Left hindlimb (tissue), 1 donor: ENCODE data around the gene GLA.

Source experiments
- DNase-seq: peaks from one replicate; pipeline ENCODE4 v3.0.0-alpha.2; 2018

The GLA gene

GRCh38 chrX:101407748-101408531 is at the start of gene GLA, which contains the start of gene HNRNPH2:
GLA (minus strand) TSS chrX:101407925; CDS start chrX:101407903, 22 bp downstream.
HNRNPH2 (plus strand) TSS chrX:101408222; CDS start chrX:101411989, 3,767 bp downstream.
- peak; percentile 93 for DNase-seq

- DNase-seq, result no peak
These were observed 44.3 kb upstream of the GLA start for GRCh38 chrX:101452056-101452455.

GRCh38 chrX:101450961-101451360 is 43.2 kb upstream of the GLA start:
- no peak for DNase-seq

- DNase-seq, result no peak
These were observed 42.4 kb upstream of the GLA start for GRCh38 chrX:101450085-101450484.

GRCh38 chrX:101449279-101449678 is 41.6 kb upstream of the GLA start:
- DNase-seq, result no peak

- no peak for DNase-seq
These were observed 34.4 kb upstream of the GLA start for GRCh38 chrX:101442085-101442484.

DNA sequence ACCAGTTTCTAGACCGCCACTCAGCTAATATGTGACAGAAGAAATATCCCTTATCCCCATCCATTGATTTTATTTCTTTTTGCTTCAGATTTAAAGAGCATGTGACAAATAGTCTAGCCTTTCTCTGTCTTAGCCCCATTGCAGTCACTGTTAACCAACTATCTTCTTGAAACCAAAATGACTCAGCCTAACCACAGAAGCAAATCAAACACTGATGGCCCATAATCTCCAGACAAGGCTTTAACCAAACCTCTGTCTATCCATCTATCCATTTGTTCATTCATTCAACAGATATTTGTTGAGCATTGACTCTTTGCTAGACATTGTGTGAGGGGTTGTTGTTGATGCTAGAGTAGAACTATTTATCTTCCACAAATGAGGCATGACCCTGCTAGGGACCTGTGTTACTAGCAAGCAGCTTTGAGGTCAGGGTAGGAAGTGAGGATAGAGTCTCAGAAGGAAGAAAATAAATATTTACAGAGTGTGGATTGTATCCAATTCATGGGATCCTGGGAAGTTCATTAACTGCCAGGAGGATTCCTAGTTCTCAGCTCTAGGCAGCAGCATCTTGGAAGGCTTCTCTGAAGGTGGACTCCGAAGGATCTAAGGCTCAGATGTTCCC is 22.8 kb upstream of the GLA start:
- DNase-seq, result no peak

DNA sequence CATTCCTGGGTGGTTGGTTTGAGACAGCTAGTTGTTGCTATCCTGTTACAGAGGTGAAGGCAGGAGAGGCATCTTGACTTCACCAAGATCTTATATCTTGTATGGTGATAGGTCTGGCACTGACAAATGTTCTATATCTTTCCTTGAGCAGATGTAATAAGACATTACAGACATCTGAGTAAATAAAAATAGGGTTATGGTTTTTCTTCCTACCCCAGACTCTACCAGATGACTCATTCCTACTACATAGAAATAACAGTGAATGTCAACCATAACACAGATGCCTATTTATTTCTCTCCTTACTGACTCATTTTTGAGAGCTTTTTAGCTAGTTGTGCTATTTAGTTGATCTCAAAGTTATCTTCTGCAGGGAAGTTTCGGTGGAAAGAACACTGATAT is 22.2 kb upstream of the GLA start:
- DNase-seq, result no peak

DNA sequence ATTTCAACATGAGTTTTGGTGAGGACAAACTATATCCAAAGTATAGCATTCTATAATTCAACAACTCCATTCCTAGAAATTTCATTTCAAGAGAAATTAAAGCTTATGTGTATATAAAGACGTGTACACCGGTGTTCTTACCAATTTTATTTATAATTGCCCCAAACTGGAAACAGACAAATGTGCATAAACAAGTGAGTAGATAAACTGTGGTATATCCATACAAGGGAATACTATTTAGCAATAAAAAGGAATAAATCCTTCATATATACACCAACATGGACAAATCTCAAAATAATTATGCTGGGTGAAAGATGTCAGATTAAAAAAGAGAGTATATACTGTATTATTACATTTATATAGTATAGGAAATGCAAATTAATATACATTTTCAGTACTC is 20.2 kb upstream of the GLA start:
- no peak for DNase-seq

DNA sequence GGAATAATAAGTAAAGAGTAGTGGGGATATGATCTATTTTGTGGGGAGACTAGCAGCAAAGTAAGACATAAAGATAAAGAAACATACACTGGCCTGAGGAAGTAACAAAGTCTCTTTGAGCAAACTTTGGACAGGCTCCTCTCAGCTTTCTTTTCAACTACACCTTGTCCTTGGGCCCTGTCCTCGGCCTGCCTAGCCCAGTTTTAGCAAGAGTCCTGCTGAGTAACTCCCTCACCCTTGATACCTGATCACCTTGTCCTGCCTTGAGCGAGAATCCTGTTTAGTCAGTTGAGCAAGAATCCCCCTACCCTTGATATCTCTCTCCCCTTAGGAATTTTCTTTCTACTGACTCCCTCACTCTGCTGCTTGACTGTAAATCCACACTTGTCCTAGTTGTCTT is 11.8 kb upstream of the GLA start:
- no peak for DNase-seq

DNA sequence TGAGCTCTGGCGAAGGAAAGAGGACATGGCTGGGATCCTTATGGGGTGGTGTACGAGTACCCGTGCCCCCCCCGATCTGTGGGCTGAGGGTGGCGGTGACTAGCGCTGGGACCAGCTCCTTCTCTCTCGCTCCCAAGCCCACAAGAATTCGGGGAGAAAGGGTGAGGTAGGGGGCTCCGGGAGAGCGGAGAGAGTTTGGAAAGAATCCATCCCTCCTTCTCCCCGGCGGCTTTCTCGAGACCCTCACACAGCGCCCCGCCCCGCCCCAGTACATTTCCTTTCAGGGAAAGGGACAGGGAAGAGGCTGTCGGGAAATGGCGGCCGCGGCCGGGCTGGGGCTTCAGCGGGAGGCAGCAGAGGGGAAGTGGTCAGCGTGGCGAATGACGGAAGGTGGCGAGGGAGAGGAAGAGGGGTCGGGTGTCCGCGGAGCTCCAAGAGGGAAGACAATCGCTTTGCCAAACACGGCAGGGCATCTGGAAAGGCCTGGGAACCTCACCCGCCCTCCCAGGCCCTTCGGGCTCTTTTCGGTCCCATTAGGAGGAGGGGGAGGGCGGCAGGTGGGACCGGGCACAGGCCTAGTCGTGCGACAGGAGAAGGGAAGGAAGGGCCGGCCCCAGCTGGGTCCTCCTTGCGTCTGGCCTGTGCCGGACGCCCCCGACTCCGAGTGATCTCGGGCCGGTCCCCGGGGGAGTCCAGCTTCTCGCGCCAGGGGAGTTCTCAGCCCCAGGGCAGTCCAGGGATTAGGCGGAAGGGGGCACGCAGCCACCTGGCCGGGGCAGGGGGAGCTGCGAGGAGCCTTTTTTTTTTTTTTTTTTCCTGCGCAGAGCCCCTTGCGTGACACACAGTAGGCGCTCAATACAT is 10.5 kb upstream of the GLA start:
- peak; percentile 79 for DNase-seq

DNA sequence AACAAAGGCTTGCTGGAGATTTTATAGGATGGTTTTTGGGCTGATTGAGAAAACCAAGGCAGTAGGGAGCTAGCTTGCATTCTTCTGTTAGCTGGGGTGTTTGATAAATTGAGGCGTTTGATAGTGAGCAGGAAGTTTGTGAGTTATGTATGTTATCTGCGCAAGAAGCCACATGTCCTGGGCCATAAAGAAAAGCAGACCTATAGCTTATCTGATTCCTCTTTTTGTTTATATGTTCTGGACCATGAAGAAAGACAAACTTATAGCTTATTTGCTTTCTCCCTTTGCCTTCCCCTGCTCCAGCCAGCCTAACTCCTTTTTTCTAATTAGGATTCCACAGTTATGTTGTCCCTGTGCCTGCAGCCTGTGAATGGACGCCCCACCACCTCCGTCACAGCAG is 9.5 kb upstream of the GLA start:
- no peak for DNase-seq

- DNase-seq, result no peak
These were observed 9.0 kb upstream of the GLA start for GRCh38 chrX:101416691-101417090.

DNA sequence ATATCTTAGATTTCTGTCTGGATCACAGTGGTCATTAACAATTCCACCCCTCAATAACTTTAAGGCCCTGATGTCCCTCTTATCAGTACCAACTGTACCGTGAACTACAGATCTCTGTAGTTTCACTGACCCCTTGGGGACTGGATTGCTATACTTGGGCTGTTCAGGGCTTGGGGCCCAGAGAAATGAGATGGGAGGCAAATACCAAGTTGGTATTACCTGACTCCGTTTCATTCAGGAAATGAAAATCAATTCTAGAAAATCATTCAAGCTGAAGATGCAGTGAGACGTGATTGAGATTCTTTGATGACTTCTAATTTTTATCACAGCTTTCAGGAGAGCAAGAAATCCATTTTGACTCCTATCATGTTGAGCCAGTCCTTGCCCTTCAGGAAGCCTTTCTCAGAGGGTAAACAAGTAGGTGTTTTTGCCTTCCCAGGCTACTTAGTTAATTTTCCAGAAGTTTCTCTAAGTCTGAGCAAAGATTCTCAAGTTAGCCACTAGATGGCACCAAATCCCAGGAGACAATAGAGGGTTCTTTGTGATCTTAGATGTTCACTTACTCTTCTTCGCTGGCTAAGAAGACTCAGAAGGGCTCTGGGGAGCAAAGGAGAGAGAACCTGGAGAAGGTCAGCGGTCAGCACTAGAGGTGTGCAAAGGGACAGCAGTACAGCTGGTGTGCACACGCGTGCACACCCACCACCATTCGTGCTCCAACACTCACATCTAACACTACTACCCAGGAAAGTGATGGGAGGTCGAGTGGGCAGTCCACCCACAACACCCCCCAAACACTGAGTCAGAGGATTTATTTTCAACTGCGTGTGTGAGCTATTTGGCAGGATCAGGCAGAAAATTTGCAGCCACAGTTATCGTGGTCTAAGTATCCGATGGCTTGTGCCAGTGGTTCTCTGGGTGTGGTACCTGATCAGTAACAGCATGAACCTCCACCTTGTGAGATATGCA is 7.7 kb upstream of the GLA start:
- DNase-seq, result no peak

GRCh38 chrX:101411984-101412383 is 4.3 kb upstream of the GLA start:
- DNase-seq, result no peak

DNA sequence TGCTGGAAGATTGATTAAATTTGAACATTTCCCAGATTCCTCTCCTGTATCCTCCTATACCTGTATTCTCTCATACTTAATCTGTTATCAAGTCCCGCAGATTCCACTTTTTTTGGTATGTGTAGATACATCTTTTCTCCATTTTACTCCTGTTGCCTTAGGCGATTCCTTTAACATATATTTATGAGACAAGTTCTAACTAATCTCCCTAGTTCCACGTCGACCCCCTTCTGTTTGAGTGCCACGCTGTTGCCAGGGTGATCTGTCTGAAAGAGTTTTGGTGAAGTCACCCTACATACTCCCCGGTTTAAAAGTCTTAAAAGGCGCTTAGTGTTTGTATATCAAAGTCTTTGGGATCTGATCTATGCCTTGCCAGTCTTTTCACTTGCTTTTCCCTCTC is 2.7 kb upstream of the GLA start:
- DNase-seq, result no peak

DNA sequence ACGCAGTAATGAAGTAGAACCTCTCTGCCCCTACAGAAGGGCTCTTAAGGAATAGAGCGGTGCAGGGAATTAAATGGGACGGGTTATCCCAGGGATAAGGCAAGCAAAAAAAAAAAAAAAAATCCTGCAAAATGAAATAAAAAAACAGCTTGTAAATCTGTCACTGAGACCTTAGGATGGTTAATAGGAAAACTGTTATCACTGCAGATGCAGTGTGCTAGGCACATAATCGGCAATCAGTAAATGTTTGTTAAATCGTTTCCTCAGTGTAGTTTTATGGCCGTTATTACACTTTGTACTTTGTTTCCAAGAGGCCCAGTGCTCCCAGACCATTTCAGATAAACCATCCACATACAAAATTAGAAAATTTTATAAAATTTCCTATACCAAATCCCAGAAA is 1.3 kb upstream of the GLA start:
- DNase-seq, result no peak

DNA sequence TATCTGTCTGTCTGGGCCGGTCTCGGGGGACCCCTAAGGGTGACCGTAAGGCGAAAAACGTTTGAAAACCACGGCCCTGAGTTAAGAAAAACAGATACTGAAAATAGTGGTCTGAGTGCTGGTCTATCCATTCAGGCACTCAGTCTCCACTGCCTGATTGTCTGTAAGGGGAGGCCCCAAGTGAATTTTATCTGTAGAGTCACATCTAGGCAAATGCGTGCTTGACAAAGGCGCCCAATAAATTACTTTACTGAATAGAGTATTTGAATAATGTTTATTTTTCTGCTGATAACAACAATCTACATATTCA is 762 bp upstream of the GLA start:
- no peak for DNase-seq

DNA sequence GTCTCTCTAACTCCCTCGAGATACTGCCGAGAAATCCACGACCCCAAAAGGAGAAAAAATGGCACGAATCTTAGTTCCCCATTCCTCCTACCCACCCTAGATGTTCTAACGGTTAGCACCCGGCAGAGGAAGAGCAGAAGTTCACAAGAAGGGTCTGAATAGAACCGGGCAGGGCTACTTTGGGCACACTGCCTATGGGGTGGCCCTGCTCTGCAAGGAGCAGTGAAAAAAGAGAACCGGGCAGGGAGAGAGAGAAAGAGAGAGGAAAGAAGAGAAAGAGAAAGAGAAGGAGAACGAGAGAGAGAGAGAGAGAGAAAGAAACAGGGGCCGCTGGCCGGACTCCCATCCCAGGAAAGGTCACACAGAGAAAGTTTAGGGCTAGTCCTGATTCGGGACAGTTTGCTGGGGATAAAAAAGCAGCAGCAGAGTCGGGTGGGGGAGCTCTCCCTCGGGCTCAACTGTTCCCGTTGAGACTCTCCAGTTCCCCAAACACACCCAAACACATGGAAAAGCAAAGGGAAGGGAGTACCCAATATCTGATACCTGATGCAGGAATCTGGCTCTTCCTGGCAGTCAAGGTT is 468 bp downstream of the GLA start:
- DNase-seq, result no peak

GRCh38 chrX:101399825-101400224 is 7.9 kb downstream of the GLA start:
- no peak for DNase-seq

- DNase-seq, result no peak
These were observed 9.0 kb downstream of the GLA start for GRCh38 chrX:101398694-101399093.

DNA sequence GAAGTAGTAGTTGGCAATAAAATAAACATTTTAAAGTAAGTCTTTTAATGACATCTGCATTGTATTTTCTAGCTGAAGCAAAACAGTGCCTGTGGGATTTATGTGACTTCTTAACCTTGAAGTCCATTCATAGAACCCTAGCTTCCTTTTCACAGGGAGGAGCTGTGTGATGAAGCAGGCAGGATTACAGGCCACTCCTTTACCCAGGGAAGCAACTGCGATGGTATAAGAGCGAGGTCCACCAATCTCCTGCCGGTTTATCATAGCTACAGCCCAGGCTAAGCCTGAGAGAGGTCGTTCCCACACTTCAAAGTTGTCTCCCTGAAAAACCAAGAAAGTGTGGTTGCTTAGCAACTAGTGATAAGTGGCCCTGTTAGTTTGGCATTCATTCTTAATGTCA is 9.9 kb downstream of the GLA start:
- no peak for DNase-seq
